Ovary (tissue), 3 donors: ENCODE measurements around the gene YIPF4.
"Not testable (repeated sequence)": the region's sequence is repeated elsewhere in the genome, so short reads cannot be mapped to it uniquely, and the experiment has no call there.

Source experiments
- CTCF ChIP-seq, 3 donors: fragments of 450-650 bp in 2 of 3; fragments of 200-600 bp in 1 of 3; IDR thresholded peaks; one replicate each; pipeline versions ENCODE4 v1.5.1 to v1.8.0; 2016 to 2022; ENCODE audit warnings: antibody characterized with exemption in 3 of 3, mild to moderate bottlenecking in 1 of 3
- EP300 ChIP-seq: sonication (generic); formaldehyde crosslinking; IDR thresholded peaks from one replicate; pipeline ENCODE4 v1.6.1; 2017; ENCODE audit warnings: antibody characterized with exemption
- POLR2A ChIP-seq: fragments of 450-650 bp; IDR thresholded peaks from one replicate; pipeline ENCODE4 v1.6.1; 2017; ENCODE audit warnings: antibody characterized with exemption, mild to moderate bottlenecking, moderate library complexity
- donor health status: DM: no; HTN: no; CAD: no.

GRCh38 chr2:32329180-32329980 is 51.7 kb downstream of the YIPF4 start:
- not testable (repeated sequence) for TF ChIP-seq CTCF (IDR thresholded peaks at IDR 0.05); POLR2A; EP300
